HG03558 (cell line): Measurements from ENCODE around the gene EFNA5.
"Not testable (repeated sequence)": the region's sequence is repeated elsewhere in the genome, so short reads cannot be mapped to it uniquely, and the experiment has no call there.

Experiments used
- ATAC-seq: cut with Tn5 transposase; IDR thresholded peaks from one replicate; pipeline ENCODE4 v1.9.1; 2021; ENCODE audit warnings: moderate number of reproducible peaks; ENCODE audit not compliant: unreplicated experiment; ENCODE audit errors: extremely low read depth

Gene EFNA5

GRCh38 chr5:107449369-107449768 lies 221.4 kb downstream of the EFNA5 start:
- ATAC-seq, result no peak

DNA sequence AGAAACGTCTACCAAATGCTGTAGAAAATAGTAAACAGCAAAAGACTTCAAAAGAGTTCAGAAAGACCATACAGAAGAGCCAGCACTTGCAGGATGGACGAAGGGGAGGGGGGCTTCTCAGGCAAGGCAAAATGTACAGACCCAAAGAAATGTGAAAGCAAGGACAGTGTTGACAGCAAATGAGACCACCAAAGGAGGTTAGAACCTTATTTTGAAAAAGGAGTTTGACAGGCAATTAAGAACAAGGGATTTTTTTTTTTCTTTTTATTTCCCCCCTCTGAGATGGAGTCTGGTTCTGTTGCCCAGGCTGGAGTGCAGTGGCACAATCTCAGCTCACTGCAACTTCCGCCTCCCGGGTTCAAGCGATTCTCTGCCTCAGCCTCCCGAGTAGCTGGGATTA lies 223.2 kb downstream of the EFNA5 start:
- ATAC-seq, result no peak

GRCh38 chr5:107446972-107447371 lies 223.8 kb downstream of the EFNA5 start:
- no peak for ATAC-seq

- ATAC-seq, result no peak
Observed at GRCh38 chr5:107444300-107444699, 226.4 kb downstream of the EFNA5 start.

- ATAC-seq, result no peak
Observed at GRCh38 chr5:107443897-107444296, 226.8 kb downstream of the EFNA5 start.

- no peak for ATAC-seq
Observed at GRCh38 chr5:107442452-107442851, 228.3 kb downstream of the EFNA5 start.

GRCh38 chr5:107439832-107440231 lies 230.9 kb downstream of the EFNA5 start:
- no peak for ATAC-seq

DNA sequence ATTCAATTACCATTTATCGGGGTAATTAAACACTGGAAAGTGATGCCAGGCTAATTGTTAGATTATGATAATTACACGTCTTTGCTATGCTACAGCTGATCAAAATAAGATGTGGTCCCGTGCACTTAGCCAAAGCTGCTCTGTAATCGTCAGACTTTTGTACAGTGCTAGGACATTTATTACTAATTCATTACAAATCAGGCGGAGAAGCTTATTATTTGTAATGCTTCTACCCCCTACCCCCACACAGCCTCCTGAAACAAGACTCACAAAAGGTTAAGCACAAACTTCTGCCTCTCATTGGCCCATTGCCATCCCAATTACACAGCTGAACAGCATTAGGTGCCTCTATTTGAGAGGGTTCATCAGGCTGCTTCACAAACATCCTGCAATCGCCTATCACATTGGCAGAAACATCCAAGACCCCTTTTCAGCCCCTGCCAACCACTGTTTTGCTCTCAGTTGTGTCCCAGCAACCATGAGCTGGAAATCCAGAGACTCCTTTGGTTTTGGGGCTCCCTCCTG lies 232.7 kb downstream of the EFNA5 start:
- no peak for ATAC-seq

DNA sequence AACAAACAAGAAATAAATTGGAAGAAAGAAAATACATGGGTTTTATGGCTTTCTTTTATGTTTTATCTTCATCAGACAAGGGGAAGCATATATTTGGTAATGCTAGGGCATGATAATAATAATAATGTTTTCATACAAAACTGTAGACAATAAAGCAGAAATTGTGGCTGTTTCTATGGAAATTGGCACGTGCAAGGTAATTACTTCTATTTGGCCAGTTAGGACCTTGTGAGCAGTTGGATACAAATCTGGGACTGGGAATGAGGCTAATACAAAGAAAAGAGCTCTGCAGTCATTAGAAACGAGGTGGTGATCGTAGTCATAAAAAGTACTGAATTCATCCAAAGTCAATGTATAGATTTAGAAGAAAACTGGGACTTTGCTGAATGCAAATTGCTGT lies 233.6 kb downstream of the EFNA5 start:
- no peak for ATAC-seq

DNA sequence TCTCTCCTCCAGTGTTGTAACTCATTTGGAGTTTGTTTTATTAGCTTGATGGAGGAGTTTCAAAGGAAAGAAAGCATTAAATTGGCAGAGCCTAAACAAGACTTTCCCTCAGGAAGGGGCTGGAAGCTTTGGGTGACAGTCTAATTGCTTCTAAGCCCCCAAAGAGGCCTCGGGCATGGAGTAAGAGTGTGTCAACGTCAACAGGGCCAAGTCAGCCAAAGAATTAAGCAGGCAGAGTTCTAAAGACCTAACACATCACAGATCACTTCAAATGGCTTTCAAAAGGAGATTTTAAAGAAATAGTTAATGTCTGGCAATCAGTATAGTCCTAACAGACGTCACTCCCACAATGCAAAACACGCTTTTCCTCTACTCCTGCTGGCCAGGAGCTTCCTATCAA lies 234.5 kb downstream of the EFNA5 start:
- no peak for ATAC-seq

GRCh38 chr5:107435061-107435460 lies 235.7 kb downstream of the EFNA5 start:
- no peak for ATAC-seq

GRCh38 chr5:107433646-107434045 lies 237.1 kb downstream of the EFNA5 start:
- ATAC-seq, result not testable (repeated sequence)

DNA sequence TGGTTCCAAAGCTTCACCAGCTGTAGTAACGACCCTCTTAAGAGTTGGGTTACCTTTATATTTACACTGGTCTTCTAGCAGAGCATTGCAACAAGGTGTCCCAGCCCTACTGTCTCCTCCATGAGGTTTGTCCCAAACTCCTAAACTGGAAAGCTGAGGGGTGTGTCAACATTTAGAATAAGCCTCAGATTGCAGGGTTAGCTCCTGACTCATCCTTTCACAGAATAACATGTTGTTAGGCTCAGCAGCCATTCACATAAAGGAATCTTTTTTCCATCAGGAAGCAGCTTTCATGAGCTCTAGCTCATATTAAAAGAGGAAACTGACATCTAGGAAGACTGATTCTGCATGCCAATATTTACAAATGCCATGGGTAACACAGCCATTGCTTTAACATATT lies 238.7 kb downstream of the EFNA5 start:
- ATAC-seq, result no peak

- no peak for ATAC-seq
Observed at GRCh38 chr5:107431536-107431935, 239.2 kb downstream of the EFNA5 start.

DNA sequence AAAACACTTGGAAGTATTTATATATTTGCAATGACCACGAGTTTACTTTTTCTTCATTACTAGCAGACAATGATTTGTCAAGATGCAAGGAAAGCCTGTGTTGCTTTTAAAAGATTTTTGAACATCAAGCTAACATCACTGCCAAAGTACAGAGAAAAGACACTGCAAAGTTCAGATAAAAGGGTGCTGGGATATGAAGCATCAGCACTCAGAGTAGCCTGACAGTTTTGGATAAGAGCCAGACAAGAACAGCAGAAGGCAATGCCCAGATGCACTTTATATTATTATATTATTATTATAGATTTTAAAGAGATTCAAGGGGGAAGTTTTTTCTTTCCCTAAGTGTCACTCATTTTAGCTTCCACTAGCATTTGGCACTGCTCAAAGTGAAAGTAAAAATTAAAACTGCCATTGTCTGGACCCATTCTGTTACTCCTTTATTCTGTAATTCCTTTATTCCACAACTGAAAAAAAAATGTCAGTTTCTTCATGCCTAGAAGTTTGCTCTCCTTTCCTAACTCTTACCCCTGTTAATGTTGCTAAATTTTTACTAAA lies 240.6 kb downstream of the EFNA5 start:
- no peak for ATAC-seq

- ATAC-seq, result no peak
Observed at GRCh38 chr5:107428303-107428813, 242.4 kb downstream of the EFNA5 start.

GRCh38 chr5:107426872-107427271 lies 243.9 kb downstream of the EFNA5 start:
- no peak for ATAC-seq

GRCh38 chr5:107426209-107426608 lies 244.5 kb downstream of the EFNA5 start:
- no peak for ATAC-seq

DNA sequence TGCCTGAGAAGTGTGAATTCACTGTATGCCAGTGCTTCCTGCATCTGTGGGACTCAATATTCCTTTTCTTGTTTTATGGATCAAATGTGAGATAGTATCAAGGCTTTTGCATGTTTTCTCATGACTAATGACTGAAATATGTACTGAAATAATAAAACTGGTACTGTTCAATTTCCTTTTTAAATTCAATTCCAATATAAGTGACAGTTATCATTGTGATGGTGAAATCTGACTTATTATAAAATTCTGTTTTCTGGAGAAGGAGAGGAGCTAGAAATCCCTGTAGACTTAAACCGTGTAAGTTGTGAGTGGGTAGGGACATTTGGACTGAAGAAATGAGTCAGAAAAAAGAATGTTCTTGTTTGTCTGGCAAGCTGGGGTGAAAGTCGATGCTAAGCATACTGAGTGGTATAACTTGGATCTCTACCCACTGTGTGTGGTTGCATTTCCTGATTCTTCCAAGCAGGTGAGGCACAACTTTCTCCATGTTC lies 245.2 kb downstream of the EFNA5 start:
- ATAC-seq, result no peak

DNA sequence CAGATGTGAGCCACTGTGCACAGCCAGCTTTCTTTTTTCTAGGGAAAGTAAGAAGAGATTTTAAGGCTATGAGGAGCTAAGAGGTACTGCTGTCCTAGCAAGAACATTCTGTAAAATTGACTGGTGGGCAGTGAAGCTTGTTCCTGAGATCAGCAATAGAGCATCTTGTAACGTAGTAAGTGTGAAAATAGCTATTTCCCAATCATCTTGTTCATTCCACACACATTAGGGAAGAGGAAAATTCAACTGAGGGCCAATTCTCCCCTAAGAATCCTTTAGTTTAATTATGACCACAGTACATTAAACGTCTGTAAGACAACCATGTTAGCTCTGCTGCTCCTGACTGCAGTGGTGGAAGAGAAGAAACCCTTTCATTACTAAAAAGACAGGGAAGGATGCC lies 246.2 kb downstream of the EFNA5 start:
- no peak for ATAC-seq

- ATAC-seq, result no peak
Observed at GRCh38 chr5:107422494-107422893, 248.2 kb downstream of the EFNA5 start.

- no peak for ATAC-seq
Observed at GRCh38 chr5:107419498-107419897, 251.2 kb downstream of the EFNA5 start.
